Activated naive CD8-positive, alpha-beta T cell (primary cell): Measurements from ENCODE around the gene ALDH3B1.

Source experiments
- H3K27ac Mint-ChIP-seq: one replicate; pipeline ENCODE4 v1.8.0; 2021; ENCODE audit warnings: mixed read lengths
- H3K27me3 Mint-ChIP-seq: one replicate; pipeline ENCODE4 v1.8.0; 2021; ENCODE audit warnings: mixed read lengths
- H3K36me3 Mint-ChIP-seq: one replicate; pipeline ENCODE4 v1.8.0; 2021; ENCODE audit warnings: mixed read lengths
- H3K4me1 Mint-ChIP-seq: one replicate; pipeline ENCODE4 v1.8.0; 2021; ENCODE audit warnings: low read depth, mixed read lengths
- H3K4me3 Mint-ChIP-seq: one replicate; pipeline ENCODE4 v1.8.0; 2021; ENCODE audit warnings: mild to moderate bottlenecking, mixed read lengths
- H3K9me3 Mint-ChIP-seq: one replicate; pipeline ENCODE4 v1.8.0; 2021; ENCODE audit warnings: low read depth, mixed read lengths

ALDH3B1 gene

GRCh38 chr11:68040101-68040956 lies 30.2 kb downstream of the ALDH3B1 start:
- Mint-ChIP-seq H3K27me3 (no peaks in the 10 kb centered on the region), H3K9me3 (no peaks in the 10 kb centered on the region), H3K4me3 (peak overlapping the region; percentile 89), H3K27ac (peak overlapping the region; percentile 86), H3K4me1 (peaks cover 20% of the 10 kb centered on the region), H3K36me3 (no peaks in the 10 kb centered on the region)

GRCh38 chr11:68040957-68041591 lies 30.9 kb downstream of the ALDH3B1 start:
- Mint-ChIP-seq H3K27ac (peak overlapping the region; percentile 86), H3K4me3 (peak overlapping the region; percentile 89), H3K4me1 (peaks cover 20% of the 10 kb centered on the region), H3K27me3 (no peaks in the 10 kb centered on the region), H3K9me3 (no peaks in the 10 kb centered on the region), H3K36me3 (no peaks in the 10 kb centered on the region)

GRCh38 chr11:68041617-68042218 lies 31.6 kb downstream of the ALDH3B1 start:
- peak overlapping the region; percentile 58 for H3K27ac Mint-ChIP-seq
- H3K4me3 Mint-ChIP-seq, result peak overlapping the region; percentile 63
- H3K36me3 Mint-ChIP-seq, result no peaks in the 10 kb centered on the region
- H3K9me3 Mint-ChIP-seq, result no peaks in the 10 kb centered on the region
- no peaks in the 10 kb centered on the region for H3K27me3 Mint-ChIP-seq
- H3K4me1 Mint-ChIP-seq, result peaks cover 20% of the 10 kb centered on the region

- Mint-ChIP-seq H3K4me1 (peaks cover 15% of the 10 kb centered on the region), H3K4me3 (no peak overlapping the region), H3K27ac (no peak overlapping the region), H3K9me3 (no peaks in the 10 kb centered on the region), H3K36me3 (no peaks in the 10 kb centered on the region), H3K27me3 (no peaks in the 10 kb centered on the region)
Observed at GRCh38 chr11:68042219-68043028, 32.3 kb downstream of the ALDH3B1 start.

GRCh38 chr11:68043029-68043348 lies 32.9 kb downstream of the ALDH3B1 start:
- H3K4me1 Mint-ChIP-seq, result peaks cover 13% of the 10 kb centered on the region
- H3K27ac Mint-ChIP-seq, result no peak overlapping the region
- no peak overlapping the region for H3K4me3 Mint-ChIP-seq
- no peaks in the 10 kb centered on the region for H3K9me3 Mint-ChIP-seq
- no peaks in the 10 kb centered on the region for H3K36me3 Mint-ChIP-seq
- H3K27me3 Mint-ChIP-seq, result no peaks in the 10 kb centered on the region

GRCh38 chr11:68043349-68044144 lies 33.4 kb downstream of the ALDH3B1 start:
- no peak overlapping the region for H3K27ac Mint-ChIP-seq
- H3K4me1 Mint-ChIP-seq, result peaks cover 13% of the 10 kb centered on the region
- H3K36me3 Mint-ChIP-seq, result no peaks in the 10 kb centered on the region
- H3K4me3 Mint-ChIP-seq, result no peak overlapping the region
- no peaks in the 10 kb centered on the region for H3K27me3 Mint-ChIP-seq
- H3K9me3 Mint-ChIP-seq, result no peaks in the 10 kb centered on the region

GRCh38 chr11:68044145-68044813 lies 34.2 kb downstream of the ALDH3B1 start:
- H3K27me3 Mint-ChIP-seq, result no peaks in the 10 kb centered on the region
- peaks cover 13% of the 10 kb centered on the region for H3K4me1 Mint-ChIP-seq
- no peaks in the 10 kb centered on the region for H3K36me3 Mint-ChIP-seq
- no peak overlapping the region for H3K4me3 Mint-ChIP-seq
- H3K27ac Mint-ChIP-seq, result no peak overlapping the region
- H3K9me3 Mint-ChIP-seq, result no peaks in the 10 kb centered on the region

- Mint-ChIP-seq H3K27ac (no peak overlapping the region), H3K9me3 (no peaks in the 10 kb centered on the region), H3K36me3 (no peaks in the 10 kb centered on the region), H3K4me1 (peaks cover 10% of the 10 kb centered on the region), H3K27me3 (no peaks in the 10 kb centered on the region), H3K4me3 (no peak overlapping the region)
Observed at GRCh38 chr11:68044898-68045351, 34.8 kb downstream of the ALDH3B1 start.

GRCh38 chr11:68047437-68048290 lies 37.5 kb downstream of the ALDH3B1 start:
- Mint-ChIP-seq H3K4me1 (no peaks in the 10 kb centered on the region), H3K9me3 (no peaks in the 10 kb centered on the region), H3K27ac (no peak overlapping the region), H3K36me3 (no peaks in the 10 kb centered on the region), H3K27me3 (no peaks in the 10 kb centered on the region), H3K4me3 (no peak overlapping the region)

- Mint-ChIP-seq H3K9me3 (no peaks in the 10 kb centered on the region), H3K27me3 (no peaks in the 10 kb centered on the region), H3K4me1 (no peaks in the 10 kb centered on the region), H3K4me3 (no peak overlapping the region), H3K27ac (no peak overlapping the region), H3K36me3 (no peaks in the 10 kb centered on the region)
Observed at GRCh38 chr11:68048681-68049508, 38.8 kb downstream of the ALDH3B1 start.

- Mint-ChIP-seq H3K36me3 (no peaks in the 10 kb centered on the region), H3K9me3 (no peaks in the 10 kb centered on the region), H3K27ac (no peak overlapping the region), H3K27me3 (no peaks in the 10 kb centered on the region), H3K4me1 (no peaks in the 10 kb centered on the region), H3K4me3 (no peak overlapping the region)
Observed at GRCh38 chr11:68049509-68050370, 39.6 kb downstream of the ALDH3B1 start.

- H3K27me3 Mint-ChIP-seq, result no peaks in the 10 kb centered on the region
- H3K36me3 Mint-ChIP-seq, result no peaks in the 10 kb centered on the region
- no peaks in the 10 kb centered on the region for H3K4me1 Mint-ChIP-seq
- no peak overlapping the region for H3K27ac Mint-ChIP-seq
- H3K4me3 Mint-ChIP-seq, result no peak overlapping the region
- H3K9me3 Mint-ChIP-seq, result no peaks in the 10 kb centered on the region
Observed at GRCh38 chr11:68050371-68050841, 40.3 kb downstream of the ALDH3B1 start.
